CD4-positive, alpha-beta T cell treated with Interleukin-17A for 1 hour (primary cell): ENCODE data around the gene MAML1.
"Not testable (repeated sequence)": the region's sequence is repeated elsewhere in the genome, so short reads cannot be mapped to it uniquely, and the experiment has no call there.

Experiments used
- DNase-seq: peaks from one replicate; pipeline ENCODE4 v3.0.0-alpha.2; 2020

The MAML1 gene

DNA sequence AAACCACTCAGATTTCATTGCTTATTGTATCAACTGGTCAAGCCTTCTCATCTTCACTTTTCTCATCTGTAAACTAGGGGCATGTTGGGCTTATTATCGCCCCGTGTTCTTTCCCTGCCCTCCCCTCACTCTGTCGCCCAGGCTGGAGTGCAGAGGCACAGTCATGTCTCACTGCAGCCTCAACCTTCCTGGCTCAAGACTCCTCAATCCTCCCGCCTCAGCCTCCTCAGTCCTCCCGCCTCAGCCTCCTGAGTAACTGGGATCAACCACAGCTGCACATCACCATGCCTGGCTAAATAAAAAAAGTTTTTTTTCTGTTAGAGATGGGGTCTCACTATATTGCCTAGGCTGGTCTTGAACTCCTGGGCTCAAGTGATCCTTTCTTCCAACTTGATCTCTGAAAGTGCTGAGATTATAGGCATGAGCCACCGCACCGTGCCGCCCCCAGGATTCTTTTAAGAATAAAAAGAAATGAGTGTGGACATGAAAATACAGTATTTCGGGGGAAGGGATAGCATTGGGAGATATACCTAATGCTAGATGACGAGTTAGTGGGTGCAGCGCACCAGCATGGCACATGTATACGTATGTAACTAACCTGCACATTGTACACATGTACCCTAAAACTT is 2.0 kb downstream of the MAML1 start:
- DNase-seq = no peak

DNA sequence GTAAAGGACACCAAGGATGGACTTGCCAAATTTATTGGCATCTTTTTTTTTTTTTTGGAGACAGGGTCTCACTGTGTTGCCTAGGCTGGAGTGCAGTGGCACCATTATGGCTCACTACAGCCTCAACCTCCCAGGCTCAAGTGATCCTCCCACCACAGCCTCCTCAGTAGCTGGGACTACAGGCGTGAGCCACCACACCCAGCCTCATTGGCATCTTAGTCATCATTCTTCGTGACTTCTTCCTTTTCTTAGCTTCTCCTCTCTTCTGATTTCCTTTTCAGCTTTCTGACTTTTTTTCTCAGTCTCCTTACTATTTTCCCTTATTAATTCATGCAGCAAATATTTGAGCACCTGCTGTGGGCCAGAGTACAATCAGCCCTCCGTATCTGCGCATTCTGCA is 6.1 kb downstream of the MAML1 start:
- DNase-seq = no peak

DNA sequence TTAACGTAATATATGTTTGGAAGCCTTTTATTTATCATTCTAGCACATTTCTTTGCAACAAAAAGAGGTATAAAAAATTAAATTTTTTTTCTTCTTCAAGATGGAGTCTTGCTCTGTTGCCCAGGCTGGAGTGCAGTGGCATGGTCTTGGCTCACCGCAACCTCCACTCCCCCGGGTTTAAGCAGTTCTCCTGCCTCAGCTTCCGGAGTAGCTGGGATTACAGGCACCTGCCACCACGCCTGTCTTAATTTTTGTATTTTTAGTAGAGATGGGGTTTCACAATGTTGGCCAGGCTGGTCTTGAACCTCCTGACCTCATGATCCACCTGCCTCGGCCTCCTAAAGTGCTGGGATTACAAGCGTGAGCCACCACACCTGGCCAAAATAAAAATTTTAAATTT is 11.5 kb downstream of the MAML1 start:
- DNase-seq = not testable (repeated sequence)

DNA sequence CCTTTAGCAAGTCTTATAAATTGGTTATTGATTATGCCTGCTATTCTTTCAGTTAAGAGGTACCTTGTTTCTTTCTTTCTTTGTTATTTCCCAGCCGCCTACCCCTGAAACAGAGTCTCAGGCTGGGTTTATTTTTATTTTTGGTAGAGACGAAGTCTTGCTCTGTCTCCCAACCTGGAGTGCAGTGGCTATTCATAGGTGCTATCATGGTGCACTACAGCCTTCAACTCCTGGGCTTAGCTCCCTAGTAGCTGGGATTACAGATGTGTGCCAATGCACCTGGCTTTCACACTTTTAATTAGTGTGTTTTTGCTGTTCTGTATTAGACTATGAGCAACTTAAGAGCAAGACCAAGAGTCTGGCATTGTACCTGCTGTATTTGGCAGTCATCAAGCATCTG is 14.2 kb downstream of the MAML1 start:
- DNase-seq = no peak

DNA sequence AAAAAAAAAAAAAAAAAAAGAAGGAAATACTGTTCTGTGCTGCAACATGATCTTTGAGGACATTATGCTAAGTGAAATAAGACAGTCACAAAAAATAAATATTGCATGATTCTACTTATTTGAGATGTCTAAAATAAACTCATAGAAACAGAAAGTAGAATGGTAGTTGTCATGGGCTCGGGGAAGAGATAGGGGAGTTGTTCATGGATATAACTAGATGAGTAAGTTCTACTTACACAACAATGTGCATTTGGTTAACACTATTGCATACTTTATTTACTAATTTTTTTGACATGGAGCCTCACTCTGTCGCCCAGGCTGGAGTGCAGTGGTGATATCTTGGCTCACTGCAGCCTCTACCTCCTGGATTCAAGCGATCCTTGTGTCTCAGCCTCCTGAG is 15.2 kb downstream of the MAML1 start:
- no peak for DNase-seq

DNA sequence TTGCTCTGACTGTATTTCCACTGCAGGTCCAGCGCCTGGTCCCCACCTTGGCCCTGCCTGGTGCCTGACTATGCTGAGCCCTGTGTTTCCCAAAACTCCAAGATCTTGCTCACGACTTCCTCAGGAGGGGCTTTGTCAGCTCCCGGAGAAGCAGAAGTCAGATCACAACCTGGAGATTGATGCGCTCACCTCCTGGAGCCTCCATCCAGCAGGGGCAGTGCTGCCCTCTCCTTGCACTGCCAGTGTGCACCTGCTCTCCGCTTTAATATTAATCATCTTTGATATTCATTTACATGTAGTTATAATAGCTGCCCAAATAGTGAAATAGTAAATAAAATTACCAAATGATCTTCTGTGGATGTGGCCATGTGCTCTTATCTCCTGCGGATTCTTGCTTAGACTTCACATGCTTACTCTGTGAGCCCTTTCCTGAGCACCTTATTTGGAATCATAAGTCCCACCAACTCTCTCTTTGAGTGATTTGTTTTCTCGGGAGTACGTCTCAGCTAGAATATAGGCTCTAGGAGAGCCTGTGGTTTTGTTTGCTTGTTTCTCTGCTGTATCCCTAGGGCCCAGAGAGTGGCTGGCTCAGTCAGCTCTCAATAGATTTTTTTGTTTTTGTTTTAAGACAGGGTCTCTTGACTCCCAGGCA is 17.4 kb downstream of the MAML1 start:
- no peak for DNase-seq

DNA sequence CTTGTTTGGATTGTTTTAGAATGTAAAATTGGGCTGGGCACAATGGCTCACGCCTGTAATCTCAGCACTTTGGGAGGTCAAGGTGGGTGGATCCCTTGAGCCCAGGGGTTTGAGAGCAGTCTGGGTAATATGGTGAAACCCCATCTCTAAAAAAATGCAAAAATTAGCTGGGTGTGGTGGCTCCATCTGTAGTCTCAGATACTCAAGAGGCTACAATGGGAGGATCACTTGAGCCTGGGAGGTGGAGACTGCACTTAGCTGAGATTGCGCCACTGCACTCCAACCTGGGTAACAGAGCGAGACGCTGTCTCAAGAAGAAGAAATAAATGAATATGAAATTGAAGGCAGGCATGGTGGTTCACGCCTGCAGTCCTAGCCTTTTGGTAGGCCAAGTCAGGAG is 21.3 kb downstream of the MAML1 start:
- DNase-seq = no peak

DNA sequence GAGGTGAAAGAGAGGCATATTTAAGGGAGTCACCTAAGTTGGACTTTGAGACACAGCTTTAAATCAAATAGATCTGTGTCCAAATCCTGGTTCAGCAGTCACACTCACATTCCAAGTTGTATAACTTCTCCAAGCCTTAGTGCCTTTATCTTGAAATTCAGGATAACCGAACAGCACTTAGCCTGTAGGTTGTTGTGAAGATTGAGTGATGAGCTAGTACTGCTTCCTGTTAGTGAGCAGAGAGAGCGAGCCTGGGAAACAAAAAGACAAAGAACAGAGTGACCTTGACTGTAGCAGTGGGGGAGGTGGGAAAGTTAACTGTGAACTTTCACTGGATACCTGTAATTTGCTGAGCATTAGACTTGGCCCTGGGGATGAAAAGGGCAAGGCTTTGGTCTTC is 22.4 kb downstream of the MAML1 start:
- no peak for DNase-seq

DNA sequence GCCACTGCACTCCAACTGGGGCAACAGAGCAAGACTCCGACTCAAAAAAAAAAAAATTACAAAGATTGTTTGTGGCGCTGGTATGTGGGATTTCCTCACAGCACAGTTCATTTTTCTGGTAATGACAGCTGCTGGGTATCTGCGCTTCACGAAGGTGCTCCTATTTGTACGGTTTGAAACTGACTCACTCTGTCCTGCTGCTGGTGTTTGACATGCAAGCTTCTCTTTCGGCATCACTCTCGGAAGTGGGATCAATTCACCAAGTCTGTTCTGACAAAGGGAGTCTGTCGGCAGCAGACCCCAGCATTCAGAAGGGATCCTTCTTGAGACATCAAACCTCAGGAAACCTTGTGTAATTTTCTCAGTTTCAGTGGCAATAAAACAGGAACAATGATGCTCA is 26.3 kb downstream of the MAML1 start:
- no peak for DNase-seq

DNA sequence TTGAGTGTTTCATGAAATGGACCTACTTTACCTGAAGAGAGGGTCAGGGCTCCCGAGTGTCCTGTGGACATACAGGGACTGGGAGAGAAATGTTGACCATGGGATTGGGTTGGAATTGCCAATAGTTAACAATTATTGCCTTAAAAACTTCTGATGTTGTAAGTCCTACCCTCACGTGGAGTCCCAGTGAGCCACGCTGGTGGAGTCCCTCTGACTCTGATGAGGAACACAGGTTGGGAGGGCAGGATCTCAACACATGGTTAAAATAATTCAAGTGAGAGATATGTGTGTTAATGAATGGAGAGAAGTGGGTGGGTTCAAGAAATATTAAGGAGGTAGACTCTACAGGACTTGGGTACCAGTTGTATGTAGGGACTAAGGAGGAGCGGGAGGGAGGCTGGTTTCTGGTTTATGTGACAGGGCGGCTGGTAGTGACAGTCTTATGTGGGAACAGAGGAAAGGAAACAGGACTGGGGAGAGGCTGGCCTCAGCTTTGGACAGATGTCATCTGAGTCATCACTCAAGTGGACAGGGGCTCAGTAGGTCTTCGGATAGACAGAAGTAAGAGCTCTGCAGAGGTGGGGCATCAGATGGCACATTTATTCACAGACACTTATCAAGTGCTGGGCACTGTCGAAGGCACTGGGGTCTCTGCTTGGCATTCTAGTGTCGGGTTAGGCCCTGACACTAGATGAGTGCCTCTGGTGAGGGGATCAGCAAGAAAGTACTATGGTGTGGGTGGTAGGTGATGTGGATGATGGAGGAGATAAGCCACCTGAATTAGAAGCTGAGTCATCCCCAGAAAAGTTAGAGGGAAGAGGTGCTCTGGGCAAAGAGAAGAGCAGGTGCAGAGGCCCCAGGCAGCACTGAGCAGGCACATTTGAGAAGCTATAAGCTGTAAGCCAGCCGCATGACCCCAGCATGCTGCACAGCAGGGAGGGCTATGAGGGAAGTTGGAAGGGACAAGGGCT is 27.2 kb downstream of the MAML1 start:
- DNase-seq = no peak

DNA sequence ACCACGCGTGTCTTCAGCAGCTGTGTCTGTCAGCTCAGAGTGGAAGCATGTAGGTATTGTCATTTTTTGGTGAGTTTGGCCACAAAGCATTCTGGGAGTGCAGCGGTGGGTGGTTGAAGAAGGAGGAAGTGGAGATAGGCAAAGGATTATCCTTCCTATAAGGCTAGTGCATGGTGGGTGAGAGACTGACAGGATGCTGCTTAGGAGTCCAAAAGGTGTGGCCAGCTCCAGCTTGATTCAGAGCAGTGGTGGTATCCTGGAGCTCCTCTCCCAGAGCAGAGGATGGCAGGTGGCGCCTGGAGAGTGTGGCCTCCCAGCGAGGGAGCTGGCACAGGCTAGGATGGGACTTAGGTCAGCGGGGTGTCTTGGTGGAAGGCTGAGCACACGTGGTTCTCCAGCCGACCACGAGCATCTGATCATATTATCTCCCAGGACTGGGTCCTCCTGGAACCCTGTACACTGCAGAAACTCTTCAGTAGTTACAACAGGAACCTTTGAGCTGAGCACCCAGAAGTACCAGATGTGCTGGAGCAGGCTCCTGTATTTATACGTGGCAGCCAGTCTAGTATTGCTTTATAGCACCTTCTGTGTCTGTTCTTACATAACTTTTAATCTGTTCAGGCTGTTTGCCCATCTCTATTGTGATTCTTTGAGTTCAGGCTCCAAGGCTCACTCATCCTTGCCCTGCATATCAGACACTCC is 29.6 kb downstream of the MAML1 start:
- DNase-seq = peak; percentile 39

DNA sequence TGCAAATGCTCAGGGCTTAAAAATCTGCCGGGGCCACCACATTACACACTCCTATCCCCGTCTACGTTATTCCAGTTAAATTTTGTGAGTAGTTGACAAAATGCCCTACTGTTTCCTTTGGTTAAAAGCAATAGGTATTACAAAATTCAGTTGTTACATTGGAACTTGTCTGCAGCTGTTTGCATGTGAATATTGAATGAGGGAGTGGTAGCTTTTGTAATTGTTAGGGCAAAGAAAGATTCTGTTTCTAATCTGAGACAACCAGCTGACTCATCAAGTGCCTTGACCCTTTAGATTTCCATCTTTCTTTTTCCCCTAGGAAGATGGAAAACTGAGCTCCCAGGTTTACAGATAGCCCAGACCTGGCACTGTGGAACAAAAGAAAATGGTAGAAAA is 30.2 kb downstream of the MAML1 start:
- DNase-seq = no peak

DNA sequence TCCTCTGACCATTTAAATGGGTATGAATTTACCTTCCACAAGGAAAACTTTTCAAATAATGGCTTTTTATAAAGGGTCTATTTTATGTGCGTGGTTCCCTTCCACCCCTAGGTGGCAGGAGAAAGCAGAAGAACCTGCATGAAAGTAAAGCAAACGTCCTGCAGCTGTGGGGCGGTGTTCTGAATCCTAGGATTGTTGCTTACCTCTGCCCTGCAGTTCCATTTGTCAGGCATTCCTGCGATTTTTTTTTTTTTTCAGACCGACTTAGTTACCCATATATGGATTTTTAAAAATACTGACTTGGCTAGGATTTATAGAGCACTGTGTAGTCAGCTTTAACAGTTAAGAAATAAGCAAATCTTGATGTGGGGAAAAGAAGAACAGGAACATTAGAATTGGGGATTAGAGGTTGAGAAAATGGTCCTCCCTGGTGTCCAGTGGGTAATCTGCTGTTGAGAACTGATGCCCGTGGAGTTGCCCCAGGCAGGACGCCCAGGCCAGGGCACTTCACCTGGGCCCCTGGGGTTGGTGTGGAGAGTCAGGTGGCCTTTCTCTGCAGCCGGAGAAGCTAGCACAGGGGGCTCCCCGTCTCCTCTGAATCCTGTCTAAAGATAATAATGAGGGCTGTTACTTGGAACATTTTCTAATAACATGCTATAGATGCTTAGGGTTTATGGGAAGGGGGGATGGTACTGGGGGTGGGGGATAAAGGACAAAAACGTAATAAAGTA is 30.8 kb downstream of the MAML1 start:
- peak; percentile 72 for DNase-seq

DNA sequence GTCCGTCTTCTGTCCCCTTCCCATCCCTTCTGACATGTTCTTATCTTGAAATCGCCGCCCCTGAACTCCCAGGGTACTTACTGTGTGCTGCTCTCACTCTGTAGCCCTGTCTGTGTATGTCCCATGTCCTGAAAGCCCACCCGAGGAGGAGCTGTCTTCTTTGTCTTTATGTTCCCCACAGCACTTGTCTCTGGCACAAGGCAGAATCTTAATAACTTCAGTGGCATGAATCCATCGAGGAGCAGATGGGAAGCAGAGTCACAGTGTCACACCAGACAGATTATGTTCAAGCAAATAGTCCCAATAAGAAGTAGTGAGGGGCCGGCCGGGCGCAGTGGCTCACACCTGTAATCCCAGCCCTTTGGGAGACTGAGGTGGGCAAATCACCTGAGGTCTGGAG is 31.4 kb downstream of the MAML1 start:
- no peak for DNase-seq

DNA sequence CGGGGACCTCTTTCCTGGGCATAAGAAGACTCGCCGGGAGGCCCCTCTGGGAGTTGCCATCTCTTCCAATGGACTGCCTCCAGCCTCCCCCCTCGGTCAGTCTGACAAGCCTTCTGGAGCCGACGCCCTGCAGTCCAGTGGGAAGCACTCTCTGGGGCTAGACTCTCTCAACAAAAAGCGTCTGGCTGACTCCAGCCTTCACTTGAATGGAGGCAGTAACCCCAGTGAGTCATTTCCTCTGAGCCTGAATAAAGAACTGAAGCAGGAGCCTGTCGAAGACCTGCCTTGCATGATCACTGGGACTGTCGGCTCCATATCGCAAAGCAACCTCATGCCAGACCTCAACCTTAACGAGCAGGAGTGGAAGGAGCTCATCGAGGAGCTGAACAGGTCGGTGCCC is 32.8 kb downstream of the MAML1 start:
- no peak for DNase-seq

DNA sequence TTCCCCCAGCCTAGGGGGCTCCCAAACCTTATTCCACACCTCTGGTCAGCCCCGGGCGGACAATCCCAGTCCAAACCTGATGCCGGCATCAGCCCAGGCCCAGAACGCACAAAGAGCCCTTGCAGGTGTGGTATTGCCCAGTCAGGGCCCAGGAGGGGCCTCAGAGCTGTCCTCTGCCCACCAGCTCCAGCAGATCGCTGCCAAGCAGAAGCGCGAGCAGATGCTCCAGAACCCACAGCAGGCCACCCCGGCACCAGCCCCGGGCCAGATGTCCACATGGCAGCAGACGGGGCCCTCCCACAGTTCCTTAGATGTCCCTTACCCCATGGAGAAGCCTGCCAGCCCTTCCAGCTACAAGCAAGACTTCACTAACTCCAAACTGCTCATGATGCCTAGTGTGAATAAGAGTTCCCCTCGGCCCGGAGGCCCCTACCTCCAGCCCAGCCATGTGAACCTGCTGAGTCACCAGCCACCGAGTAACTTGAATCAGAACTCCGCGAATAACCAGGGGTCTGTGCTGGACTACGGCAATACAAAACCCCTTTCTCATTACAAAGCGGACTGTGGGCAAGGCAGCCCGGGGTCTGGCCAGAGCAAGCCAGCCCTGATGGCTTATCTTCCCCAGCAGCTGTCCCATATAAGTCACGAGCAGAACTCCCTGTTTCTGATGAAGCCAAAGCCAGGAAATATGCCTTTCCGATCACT is 33.6 kb downstream of the MAML1 start:
- no peak for DNase-seq

DNA sequence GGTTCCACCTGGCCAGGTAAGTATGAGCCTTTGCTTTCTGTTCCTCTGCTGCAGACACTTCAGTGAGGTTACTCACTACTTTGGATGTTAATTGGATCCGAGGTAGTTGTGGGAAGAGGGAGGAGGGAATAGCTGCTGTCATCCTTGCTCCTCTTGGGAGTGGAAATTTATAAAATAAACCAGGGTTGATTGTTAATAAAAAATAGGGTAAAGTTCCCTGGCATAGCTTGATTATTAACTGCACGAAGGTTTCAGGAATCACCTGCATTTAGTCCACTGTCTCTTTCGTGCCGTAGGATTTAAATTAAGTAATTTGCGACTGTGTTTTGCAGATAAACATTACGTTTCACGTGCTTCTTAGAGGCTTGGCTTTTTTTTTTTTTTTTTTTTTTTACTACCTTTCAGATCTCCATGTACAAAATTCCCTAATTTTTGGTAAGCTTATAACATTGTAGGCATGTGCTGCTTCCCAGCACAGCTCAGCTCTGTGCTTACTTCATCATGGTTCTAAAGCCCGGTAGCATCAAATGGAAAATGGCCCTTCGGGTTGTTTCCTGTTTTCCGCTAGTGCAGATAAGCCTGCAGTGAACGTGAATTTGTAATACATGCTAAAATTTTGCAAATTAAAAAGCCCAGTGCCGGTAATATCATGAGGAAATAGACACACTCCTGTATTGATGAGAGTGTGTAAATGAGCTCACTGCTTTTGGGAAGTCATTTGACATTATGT is 34.3 kb downstream of the MAML1 start:
- DNase-seq = no peak

DNA sequence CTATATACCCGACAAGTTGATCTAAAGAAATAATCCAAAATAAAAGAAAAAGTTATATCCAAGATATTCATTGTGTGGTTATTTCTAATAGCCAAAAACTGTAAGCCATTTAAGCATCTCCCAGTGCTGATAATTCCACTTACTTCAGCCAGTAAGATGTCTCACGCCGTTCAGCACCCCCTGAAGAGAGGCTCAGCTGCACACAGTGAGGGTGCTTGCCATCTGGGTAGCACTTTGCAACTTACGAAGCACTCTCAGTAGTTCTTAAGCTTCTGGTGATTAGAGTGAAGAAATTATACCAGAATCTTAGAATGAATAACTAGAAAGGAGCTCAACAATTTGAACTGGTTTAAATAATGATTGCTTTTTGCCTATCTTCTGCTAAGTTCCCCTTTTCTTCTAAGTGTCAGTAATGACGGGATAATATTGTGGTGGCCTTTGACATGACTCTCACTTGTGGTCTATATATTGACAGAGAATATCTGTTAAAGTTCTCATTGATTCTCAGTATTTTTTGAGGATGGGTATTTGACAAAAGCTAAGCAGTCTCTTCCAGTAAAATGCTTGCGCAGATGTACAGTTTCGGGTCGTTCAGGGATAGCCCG is 35.0 kb downstream of the MAML1 start:
- DNase-seq = no peak

DNA sequence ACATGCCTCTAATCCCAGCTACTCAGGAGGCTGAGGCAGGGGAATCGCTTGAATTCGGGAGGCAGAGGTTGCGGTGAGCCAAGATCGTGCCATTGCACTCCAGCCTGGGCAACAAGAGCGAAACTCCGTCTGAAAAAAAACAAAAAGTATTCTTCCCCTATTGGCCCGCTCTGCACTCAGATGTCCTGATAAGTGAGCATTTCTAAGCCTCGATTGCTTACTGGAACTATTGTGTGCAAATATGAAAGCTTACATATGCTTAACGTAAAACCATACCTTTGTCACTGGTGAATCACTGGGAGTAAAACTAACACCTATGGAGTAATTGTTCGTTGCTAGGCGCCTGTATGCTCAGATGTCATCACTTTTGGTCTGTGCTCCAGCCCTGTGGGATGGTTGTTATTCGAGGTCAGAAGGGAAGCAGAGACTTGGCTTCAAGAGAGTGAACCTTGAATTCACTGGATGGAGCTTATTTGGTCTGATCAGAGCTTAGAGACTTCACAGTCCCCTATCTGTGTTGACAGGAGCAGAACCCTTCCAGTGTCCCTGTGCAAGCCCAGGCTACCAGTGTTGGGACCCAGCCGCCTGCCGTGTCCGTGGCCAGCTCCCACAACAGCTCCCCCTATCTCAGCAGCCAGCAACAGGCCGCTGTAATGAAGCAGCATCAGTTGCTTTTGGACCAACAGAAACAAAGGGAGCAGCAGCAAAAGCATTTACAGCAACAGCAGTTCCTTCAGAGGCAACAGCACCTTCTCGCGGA is 35.9 kb downstream of the MAML1 start:
- DNase-seq = no peak

DNA sequence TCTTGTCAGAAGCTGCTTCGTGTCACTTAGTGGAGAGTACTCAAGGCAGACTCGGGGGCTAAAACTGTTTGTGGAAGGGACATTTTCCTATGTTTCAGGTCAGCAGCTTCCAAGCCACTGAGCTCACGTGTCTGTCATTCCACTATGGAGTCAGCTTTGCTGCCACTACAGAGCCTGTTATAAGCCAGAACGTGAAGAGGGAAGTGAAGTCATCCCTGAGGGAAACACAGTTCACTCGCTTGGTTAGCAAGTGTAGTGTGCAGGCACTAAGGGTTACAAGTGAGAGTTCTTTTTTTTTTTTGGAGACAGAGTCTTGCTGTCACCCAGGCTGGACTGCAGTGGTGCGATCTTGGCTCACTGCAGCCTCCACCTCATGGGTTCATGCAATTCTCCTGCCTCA is 36.6 kb downstream of the MAML1 start:
- no peak for DNase-seq
